ENCODE measurements around the gene KRCC1. TPM values are rescaled to one million over a fixed set of nuclear protein-coding genes. Genes with fewer than 3 reads are reported as not detected.
"Not testable (repeated sequence)": the region's sequence is repeated elsewhere in the genome, so short reads cannot be mapped to it uniquely, and the experiment has no call there.

Gene KRCC1
- total RNA-seq, 1 donor from 2014 or later = 33.9 TPM

GRCh38 chr2:88017780-88018038 lies 37.9 kb downstream of the KRCC1 start:
- not testable (repeated sequence) for H3K79me2 ChIP-seq (ENCODE audit: low read depth); H3K36me3 Mint-ChIP-seq; H3K27me3 ChIP-seq; H3K9me3 ChIP-seq (ENCODE audit: low read depth); H4K20me1 ChIP-seq (ENCODE audit: low read depth); H3K9me3 Mint-ChIP-seq; H3K9ac ChIP-seq; H2AFZ ChIP-seq (replicated peaks); H3K27ac ChIP-seq; H3K4me3 ChIP-seq; DNase-seq (ENCODE audit: low spot score); H3K36me3 ChIP-seq
- peak overlapping the region; percentile 72 for H3K4me2 ChIP-seq
- H3K27me3 Mint-ChIP-seq (ENCODE audit: insufficient read depth, low read depth) = peaks cover 10% of the 10 kb centered on the region
- peak overlapping the region; percentile 64 for H3K27ac Mint-ChIP-seq
- H3F3A ChIP-seq (ENCODE audit: low read depth) = peaks cover 27% of the 10 kb centered on the region
- peaks cover 19% of the 10 kb centered on the region for H3K4me1 Mint-ChIP-seq
- peak overlapping the region; percentile 96 for H3K4me3 Mint-ChIP-seq
- peaks cover 16% of the 10 kb centered on the region for H3K4me1 ChIP-seq

- peak; percentile 77 for DNase-seq (ENCODE audit: low spot score)
- Histone ChIP-seq H3K36me3 (no peaks in the 10 kb centered on the region), H2AFZ (replicated peaks) (peak overlapping the region; percentile 93), H3K79me2 (ENCODE audit: low read depth) (no peaks in the 10 kb centered on the region), H3K4me1 (peaks cover 16% of the 10 kb centered on the region), H3K4me3 (peak overlapping the region; percentile 58), H4K20me1 (ENCODE audit: low read depth) (no peaks in the 10 kb centered on the region), H3K4me2 (peak overlapping the region; percentile 72), H3K9me3 (ENCODE audit: low read depth) (no peaks in the 10 kb centered on the region), H3F3A (ENCODE audit: low read depth) (peaks cover 27% of the 10 kb centered on the region), H3K27me3 (no peaks in the 10 kb centered on the region), H3K9ac (no peak overlapping the region), H3K27ac (no peak overlapping the region)
- Mint-ChIP-seq H3K27me3 (ENCODE audit: insufficient read depth, low read depth) (peaks cover 10% of the 10 kb centered on the region), H3K27ac (peak overlapping the region; percentile 100), H3K4me1 (peaks cover 19% of the 10 kb centered on the region), H3K4me3 (peak overlapping the region; percentile 96), H3K36me3 (no peaks in the 10 kb centered on the region), H3K9me3 (no peaks in the 10 kb centered on the region)
- TF ChIP-seq EZH2 (IDR thresholded peaks at IDR 0.05) (no peak), EZH2phosphoT487 (IDR thresholded peaks at IDR 0.05) (no peak), CTCF (IDR thresholded peaks at IDR 0.05) (no peak)
Observed at GRCh38 chr2:88016960-88017779, 38.4 kb downstream of the KRCC1 start.

- DNase-seq (ENCODE audit: low spot score) = peak; percentile 87
Observed at GRCh38 chr2:88016086-88016959, 39.3 kb downstream of the KRCC1 start, which contains the start of gene RNU2-63P. RNU2-63P (minus strand) TSS chr2:88016547.

More at GRCh38 chr2:88016086-88016959, 39.3 kb downstream of the KRCC1 start, which contains the start of gene RNU2-63P:
- Histone ChIP-seq H3K4me3 (peak within 1 kb of the TSS; percentile 58), H3K79me2 (ENCODE audit: low read depth) (no peaks in the 10 kb centered on the region), H3K27ac (peak within 1 kb of the TSS; percentile 97), H3K27me3 (no peaks in the 10 kb centered on the region), H3F3A (ENCODE audit: low read depth) (peaks cover 27% of the 10 kb centered on the region), H3K9ac (peak within 1 kb of the TSS; percentile 85), H4K20me1 (ENCODE audit: low read depth) (no peaks in the 10 kb centered on the region), H3K9me3 (ENCODE audit: low read depth) (no peaks in the 10 kb centered on the region), H2AFZ (replicated peaks) (peak within 1 kb of the TSS; percentile 93), H3K36me3 (no peaks in the 10 kb centered on the region), H3K4me2 (peak within 1 kb of the TSS; percentile 72), H3K4me1 (peaks cover 16% of the 10 kb centered on the region)
- peaks cover 19% of the 10 kb centered on the region for H3K4me1 Mint-ChIP-seq
- H3K27ac Mint-ChIP-seq = peak within 1 kb of the TSS; percentile 100
- peak within 1 kb of the TSS; percentile 96 for H3K4me3 Mint-ChIP-seq
- TF ChIP-seq CTCF (IDR thresholded peaks at IDR 0.05) (no peak), EZH2phosphoT487 (IDR thresholded peaks at IDR 0.05) (no peak), EZH2 (IDR thresholded peaks at IDR 0.05) (no peak)
- peaks cover 10% of the 10 kb centered on the region for H3K27me3 Mint-ChIP-seq (ENCODE audit: insufficient read depth, low read depth)
- H3K36me3 Mint-ChIP-seq = no peaks in the 10 kb centered on the region
- no peaks in the 10 kb centered on the region for H3K9me3 Mint-ChIP-seq
